ENCODE data around the gene SDC4.

Gene SDC4

DNA sequence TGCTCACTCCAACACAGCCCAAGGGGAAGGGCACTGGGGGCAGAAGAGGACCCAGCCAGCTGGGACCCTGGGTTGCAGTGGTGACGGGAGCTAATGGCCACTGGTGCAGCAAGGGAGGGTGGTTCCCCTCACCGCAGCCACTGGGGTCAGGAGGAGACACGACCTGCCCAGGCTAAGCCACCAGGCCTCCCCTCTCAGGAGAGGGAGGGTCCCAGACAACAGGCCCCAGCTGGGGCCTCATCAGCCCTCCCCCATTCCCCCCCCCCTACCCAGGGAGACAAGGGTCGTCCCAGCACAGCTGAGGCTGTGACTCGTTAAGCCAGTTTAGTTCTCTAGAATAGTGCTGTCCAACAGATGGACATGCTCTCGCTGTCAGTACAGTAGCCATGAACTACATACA is 22.9 kb downstream of the SDC4 start:
- Histone ChIP-seq H2BK120ac (ENCODE audit: insufficient read depth, low read length, poor library complexity) (no peak overlapping the region), H3K9me3 (ENCODE audit: insufficient read depth, low read depth, low read length) (peaks cover 4% of the 10 kb centered on the region), H4K12ac (ENCODE audit: low read depth, low read length) (no peak overlapping the region), H3K27me3 (ENCODE audit: insufficient read depth, low read length) (no peaks in the 10 kb centered on the region), H3K4ac (ENCODE audit: low read depth, low read length) (no peak overlapping the region), H3K23ac (ENCODE audit: low read length) (no peak overlapping the region), H2BK12ac (ENCODE audit: low read length) (no peak overlapping the region), H2AK5ac (ENCODE audit: low read length) (no peak overlapping the region), H3K36me3 (ENCODE audit: control insufficient read depth in 1 of 2, insufficient read depth in 2 of 2, low read length in 2 of 2) (peaks cover 22 to 45% of the 10 kb centered on the region in 2 experiments), H2BK5ac (ENCODE audit: low read depth, low read length, poor library complexity) (no peak overlapping the region), H4K91ac (ENCODE audit: low read depth, low read length) (no peak overlapping the region), H3K79me1 (ENCODE audit: low read length) (no peaks in the 10 kb centered on the region), H3K18ac (ENCODE audit: low read length) (no peak overlapping the region), H3K4me3 (ENCODE audit: low read depth, low read length) (no peak overlapping the region), H3K14ac (ENCODE audit: low read length) (no peak overlapping the region), H3K4me2 (ENCODE audit: low read length) (no peak overlapping the region), H3K4me1 (ENCODE audit: control insufficient read depth in 1 of 2, insufficient read depth in 2 of 2, low read length in 2 of 2) (peaks cover 0 to 6% of the 10 kb centered on the region in 2 experiments), H4K8ac (ENCODE audit: low read depth, low read length) (no peak overlapping the region), H3K27ac (ENCODE audit: low read depth, low read length) (peak overlapping the region; percentile 37), H3K9ac (ENCODE audit: low read length) (no peak overlapping the region), H3K79me2 (ENCODE audit: control insufficient read depth, insufficient read depth, low read length, poor library complexity) (no peaks in the 10 kb centered on the region), H2AFZ (ENCODE audit: insufficient read depth, low read length, poor library complexity) (no peak overlapping the region)
- DNase-seq: no peak
- WGBS (ENCODE audit: extremely low coverage, insufficient coverage, insufficient read length): no CpG with 5 or more reads among the region's 6 CpGs

GRCh38 chr20:45323731-45324130 is 24.5 kb downstream of the SDC4 start:
- Histone ChIP-seq H4K91ac (ENCODE audit: low read depth, low read length) (no peak overlapping the region), H3K9ac (ENCODE audit: low read length) (no peak overlapping the region), H3K4me2 (ENCODE audit: low read length) (no peak overlapping the region), H2BK120ac (ENCODE audit: insufficient read depth, low read length, poor library complexity) (no peak overlapping the region), H3K9me3 (ENCODE audit: insufficient read depth, low read depth, low read length) (peaks cover 4% of the 10 kb centered on the region), H3K18ac (ENCODE audit: low read length) (no peak overlapping the region), H3K79me2 (ENCODE audit: control insufficient read depth, insufficient read depth, low read length, poor library complexity) (no peaks in the 10 kb centered on the region), H4K12ac (ENCODE audit: low read depth, low read length) (no peak overlapping the region), H3K79me1 (ENCODE audit: low read length) (no peaks in the 10 kb centered on the region), H3K14ac (ENCODE audit: low read length) (no peak overlapping the region), H3K4me3 (ENCODE audit: low read depth, low read length) (no peak overlapping the region), H2AK5ac (ENCODE audit: low read length) (no peak overlapping the region), H3K23ac (ENCODE audit: low read length) (no peak overlapping the region), H2BK5ac (ENCODE audit: low read depth, low read length, poor library complexity) (no peak overlapping the region), H4K8ac (ENCODE audit: low read depth, low read length) (no peak overlapping the region), H3K4me1 (ENCODE audit: control insufficient read depth in 1 of 2, insufficient read depth in 2 of 2, low read length in 2 of 2) (peaks cover 2 to 6% of the 10 kb centered on the region in 2 experiments), H3K36me3 (ENCODE audit: control insufficient read depth in 1 of 2, insufficient read depth in 2 of 2, low read length in 2 of 2) (peaks cover 12 to 31% of the 10 kb centered on the region in 2 experiments), H3K27ac (ENCODE audit: low read depth, low read length) (no peak overlapping the region), H2BK12ac (ENCODE audit: low read length) (no peak overlapping the region), H2AFZ (ENCODE audit: insufficient read depth, low read length, poor library complexity) (no peak overlapping the region), H3K4ac (ENCODE audit: low read depth, low read length) (no peak overlapping the region), H3K27me3 (ENCODE audit: insufficient read depth, low read length) (no peaks in the 10 kb centered on the region)
- peak; percentile 75 to 86 for DNase-seq

- peak; percentile 85 to 89 for DNase-seq
- Histone ChIP-seq H3K27me3 (ENCODE audit: insufficient read depth, low read length) (no peaks in the 10 kb centered on the region), H3K79me1 (ENCODE audit: low read length) (no peaks in the 10 kb centered on the region), H2AFZ (ENCODE audit: insufficient read depth, low read length, poor library complexity) (no peak overlapping the region), H3K4me1 (ENCODE audit: control insufficient read depth in 1 of 2, insufficient read depth in 2 of 2, low read length in 2 of 2) (peaks cover 2 to 6% of the 10 kb centered on the region in 2 experiments), H4K91ac (ENCODE audit: low read depth, low read length) (no peak overlapping the region), H2BK5ac (ENCODE audit: low read depth, low read length, poor library complexity) (no peak overlapping the region), H3K9me3 (ENCODE audit: insufficient read depth, low read depth, low read length) (peaks cover 4% of the 10 kb centered on the region), H4K12ac (ENCODE audit: low read depth, low read length) (no peak overlapping the region), H3K9ac (ENCODE audit: low read length) (no peak overlapping the region), H3K4me3 (ENCODE audit: low read depth, low read length) (no peak overlapping the region), H2AK5ac (ENCODE audit: low read length) (no peak overlapping the region), H2BK12ac (ENCODE audit: low read length) (no peak overlapping the region), H3K79me2 (ENCODE audit: control insufficient read depth, insufficient read depth, low read length, poor library complexity) (no peaks in the 10 kb centered on the region), H4K8ac (ENCODE audit: low read depth, low read length) (no peak overlapping the region), H3K18ac (ENCODE audit: low read length) (no peak overlapping the region), H3K23ac (ENCODE audit: low read length) (no peak overlapping the region), H3K36me3 (ENCODE audit: control insufficient read depth in 1 of 2, insufficient read depth in 2 of 2, low read length in 2 of 2) (peaks cover 9 to 23% of the 10 kb centered on the region in 2 experiments), H3K14ac (ENCODE audit: low read length) (no peak overlapping the region), H3K4me2 (ENCODE audit: low read length) (no peak overlapping the region), H2BK120ac (ENCODE audit: insufficient read depth, low read length, poor library complexity) (no peak overlapping the region), H3K27ac (ENCODE audit: low read depth, low read length) (no peak overlapping the region), H3K4ac (ENCODE audit: low read depth, low read length) (no peak overlapping the region)
- WGBS (ENCODE audit: extremely low coverage, insufficient coverage, insufficient read length): no CpG with 5 or more reads among the region's 7 CpGs
These were observed 25.3 kb downstream of the SDC4 start for GRCh38 chr20:45322952-45323383.

GRCh38 chr20:45320948-45321595 is 27.2 kb downstream of the SDC4 start:
- no peak overlapping the region for H2BK12ac ChIP-seq (ENCODE audit: low read length)
- H3K4me1 ChIP-seq (ENCODE audit: control insufficient read depth in 1 of 2, insufficient read depth in 2 of 2, low read length in 2 of 2): peaks cover 2 to 6% of the 10 kb centered on the region in 2 experiments
- H3K36me3 ChIP-seq (ENCODE audit: control insufficient read depth in 1 of 2, insufficient read depth in 2 of 2, low read length in 2 of 2): peaks cover 0 to 11% of the 10 kb centered on the region in 2 experiments
- no peaks in the 10 kb centered on the region for H3K27me3 ChIP-seq (ENCODE audit: insufficient read depth, low read length)
- H3K27ac ChIP-seq (ENCODE audit: low read depth, low read length): no peak overlapping the region
- no peak overlapping the region for H3K18ac ChIP-seq (ENCODE audit: low read length)
- peak overlapping the region; percentile 59 for H3K9ac ChIP-seq (ENCODE audit: low read length)
- no peak overlapping the region for H3K4me3 ChIP-seq (ENCODE audit: low read depth, low read length)
- no peak for DNase-seq
- H4K91ac ChIP-seq (ENCODE audit: low read depth, low read length): no peak overlapping the region
- no peak overlapping the region for H3K14ac ChIP-seq (ENCODE audit: low read length)
- no peaks in the 10 kb centered on the region for H3K79me2 ChIP-seq (ENCODE audit: control insufficient read depth, insufficient read depth, low read length, poor library complexity)
- no peaks in the 10 kb centered on the region for H3K79me1 ChIP-seq (ENCODE audit: low read length)
- H3K4me2 ChIP-seq (ENCODE audit: low read length): no peak overlapping the region
- no peak overlapping the region for H2AFZ ChIP-seq (ENCODE audit: insufficient read depth, low read length, poor library complexity)
- no peak overlapping the region for H4K12ac ChIP-seq (ENCODE audit: low read depth, low read length)
- H2BK5ac ChIP-seq (ENCODE audit: low read depth, low read length, poor library complexity): no peak overlapping the region
- H3K4ac ChIP-seq (ENCODE audit: low read depth, low read length): no peak overlapping the region
- H3K9me3 ChIP-seq (ENCODE audit: insufficient read depth, low read depth, low read length): peaks cover 4% of the 10 kb centered on the region
- H3K23ac ChIP-seq (ENCODE audit: low read length): no peak overlapping the region
- WGBS (ENCODE audit: extremely low coverage, insufficient coverage, insufficient read length): no CpG with 5 or more reads among the region's 5 CpGs
- no peak overlapping the region for H4K8ac ChIP-seq (ENCODE audit: low read depth, low read length)
- no peak overlapping the region for H2AK5ac ChIP-seq (ENCODE audit: low read length)
- no peak overlapping the region for H2BK120ac ChIP-seq (ENCODE audit: insufficient read depth, low read length, poor library complexity)
